GM21529 (cell line): ENCODE measurements around the gene RFX2.
"Not testable (repeated sequence)": the region's sequence is repeated elsewhere in the genome, so short reads cannot be mapped to it uniquely, and the experiment has no call there.

Source experiments
- ATAC-seq: cut with Tn5 transposase; IDR thresholded peaks from one replicate; pipeline ENCODE4 v1.9.1; 2021; ENCODE audit not compliant: unreplicated experiment

RFX2 gene

GRCh38 chr19:5993648-5994358, 116.5 kb downstream of the RFX2 start:
- ATAC-seq = no peak

DNA sequence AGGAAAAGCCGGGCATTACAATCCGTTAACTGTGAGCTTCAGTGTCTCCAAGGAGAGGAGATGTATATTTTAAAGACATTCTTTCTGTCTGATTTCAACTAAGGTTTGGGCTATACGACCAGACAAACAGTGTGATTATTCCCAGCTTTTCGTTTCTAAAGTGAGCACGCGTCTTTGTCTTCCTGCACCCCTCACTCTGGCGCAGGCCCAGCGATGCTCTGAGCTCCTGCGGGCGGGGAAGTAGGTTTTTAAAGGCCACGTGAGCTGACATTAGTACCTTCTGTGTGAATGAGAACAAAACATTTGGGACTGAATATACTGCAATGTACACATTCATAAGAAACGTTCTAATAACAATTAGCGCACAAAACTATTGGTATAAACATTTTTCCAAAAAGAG, 117.1 kb downstream of the RFX2 start:
- ATAC-seq = no peak

GRCh38 chr19:5992756-5993155, 117.5 kb downstream of the RFX2 start:
- no peak for ATAC-seq

- no peak for ATAC-seq
Observed at GRCh38 chr19:5991244-5991838, 119.0 kb downstream of the RFX2 start.

DNA sequence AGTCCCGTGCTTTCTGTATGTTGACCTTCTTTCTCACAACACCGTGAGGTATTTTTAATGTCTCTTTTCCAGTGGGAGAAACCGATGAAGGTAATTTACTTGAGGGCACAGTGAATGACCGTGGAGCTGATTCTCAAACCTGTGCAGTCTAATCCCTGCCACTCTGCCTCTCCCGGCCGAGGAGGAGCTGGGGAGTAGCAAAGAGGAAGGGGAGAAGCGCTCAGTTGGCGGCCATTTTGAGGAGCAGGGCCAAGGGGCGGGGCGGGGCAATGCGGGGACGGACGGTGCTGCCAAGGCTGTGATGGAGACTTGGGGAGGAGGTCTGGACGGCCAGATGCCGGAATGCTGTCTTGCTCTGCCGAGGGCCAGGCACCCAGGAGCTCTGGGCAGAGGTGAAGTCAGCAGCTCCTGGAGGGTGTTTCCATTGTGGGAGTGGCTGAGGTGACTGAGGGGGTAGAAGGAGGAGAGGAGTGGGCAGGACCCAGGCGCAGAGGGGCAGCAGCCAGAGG, 120.0 kb downstream of the RFX2 start:
- no peak for ATAC-seq

DNA sequence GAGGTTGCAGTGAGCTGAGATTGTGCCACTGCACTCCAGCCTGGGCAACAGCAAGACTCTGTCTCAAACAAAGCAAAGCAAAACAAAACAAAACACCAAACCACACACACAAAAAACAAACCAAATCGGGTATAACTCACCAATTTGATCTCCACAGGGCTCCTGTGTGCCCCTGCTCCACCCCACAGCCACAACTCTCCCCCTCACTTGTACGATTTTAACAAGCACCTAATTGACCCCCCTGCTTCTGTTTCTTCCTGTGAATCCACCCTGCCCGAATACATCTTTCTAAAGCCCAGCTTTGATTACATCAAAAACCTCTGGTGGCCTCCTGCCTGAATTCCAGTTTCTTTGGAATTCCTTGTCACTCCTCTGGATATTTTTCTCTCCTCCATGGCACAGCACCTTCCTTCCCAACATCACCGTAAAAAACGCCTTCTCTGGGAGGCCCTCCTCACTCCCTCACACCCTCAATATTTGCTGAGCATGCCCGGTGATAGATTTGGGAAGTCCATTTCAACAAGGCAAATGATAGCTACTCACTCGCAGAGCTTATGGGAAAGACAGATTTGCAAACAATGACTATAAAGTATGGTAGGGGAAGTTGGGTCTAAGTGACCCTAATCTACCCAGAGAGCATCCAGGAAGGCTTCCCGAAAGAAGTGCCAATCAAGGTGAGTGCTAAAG, 120.8 kb downstream of the RFX2 start:
- no peak for ATAC-seq

- ATAC-seq = no peak
Observed at GRCh38 chr19:5988517-5989387, 121.5 kb downstream of the RFX2 start.

DNA sequence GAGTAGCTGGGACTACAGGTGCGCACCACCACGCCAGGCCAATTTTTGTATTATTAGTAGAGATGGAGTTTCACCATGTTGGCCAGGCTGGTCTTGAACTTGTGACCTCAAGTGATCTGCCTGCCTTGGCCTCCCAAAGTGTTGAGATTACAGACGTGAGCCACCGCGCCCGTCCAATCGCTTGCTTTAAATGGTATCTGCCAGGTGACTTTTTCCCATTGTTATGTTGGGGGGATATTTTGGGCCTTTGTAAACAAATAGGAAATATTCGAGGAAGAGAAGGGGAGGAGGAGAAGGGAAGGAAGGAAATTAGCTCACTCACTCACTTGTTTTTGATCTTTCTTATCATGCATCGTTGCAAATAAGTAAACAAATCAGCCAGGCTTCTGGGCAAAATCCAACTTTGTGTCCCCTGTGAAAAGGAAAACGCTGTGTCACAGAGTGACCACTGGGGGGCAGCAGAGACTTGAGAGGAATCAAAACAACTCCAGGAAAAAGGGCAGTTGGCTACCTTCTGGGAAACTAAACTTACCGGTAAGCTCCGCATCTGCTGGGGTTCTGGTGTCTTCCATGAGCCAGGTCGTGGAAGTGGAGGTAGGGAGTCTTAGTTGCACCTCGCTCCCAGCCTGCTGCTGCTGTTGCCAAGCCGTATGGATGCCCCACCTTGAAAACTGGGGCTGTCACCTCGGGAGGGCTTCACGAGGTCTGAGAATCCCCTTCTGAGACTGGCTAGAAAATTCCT, 123.1 kb downstream of the RFX2 start:
- no peak for ATAC-seq

GRCh38 chr19:5985837-5986236, 124.5 kb downstream of the RFX2 start:
- ATAC-seq = not testable (repeated sequence)

DNA sequence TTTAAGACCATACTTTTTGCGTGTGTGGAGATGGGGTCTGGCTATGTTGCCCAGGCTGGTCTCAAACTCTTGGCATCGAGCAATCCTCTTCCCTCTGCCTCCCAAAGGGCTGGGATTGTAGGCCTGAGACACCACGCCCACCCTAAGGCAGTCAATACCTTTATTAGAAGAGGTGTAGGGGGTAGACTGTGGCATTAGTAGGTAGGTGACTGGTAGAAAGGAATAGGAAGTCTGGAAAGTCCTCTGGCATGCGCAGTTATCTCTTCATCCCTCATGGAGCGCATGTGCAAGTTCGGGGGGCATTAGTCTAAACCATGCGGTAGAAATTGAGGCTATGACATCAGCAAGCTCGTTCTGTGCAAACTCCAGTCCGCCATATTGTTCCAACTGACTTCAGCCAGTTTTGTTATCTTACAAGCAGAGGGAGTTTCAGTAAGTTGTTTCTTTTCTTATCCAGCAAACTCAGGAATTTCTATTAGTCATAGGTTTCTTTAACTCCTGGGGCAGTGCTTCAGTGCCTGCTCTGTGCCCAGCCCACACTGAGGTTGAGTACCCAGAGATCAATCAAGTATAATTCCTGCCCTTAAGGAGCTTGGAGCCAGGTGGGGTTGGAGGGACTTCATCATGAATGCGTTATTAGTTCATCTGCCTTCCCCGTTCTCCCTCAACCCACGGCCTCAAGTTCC, 125.1 kb downstream of the RFX2 start:
- no peak for ATAC-seq

DNA sequence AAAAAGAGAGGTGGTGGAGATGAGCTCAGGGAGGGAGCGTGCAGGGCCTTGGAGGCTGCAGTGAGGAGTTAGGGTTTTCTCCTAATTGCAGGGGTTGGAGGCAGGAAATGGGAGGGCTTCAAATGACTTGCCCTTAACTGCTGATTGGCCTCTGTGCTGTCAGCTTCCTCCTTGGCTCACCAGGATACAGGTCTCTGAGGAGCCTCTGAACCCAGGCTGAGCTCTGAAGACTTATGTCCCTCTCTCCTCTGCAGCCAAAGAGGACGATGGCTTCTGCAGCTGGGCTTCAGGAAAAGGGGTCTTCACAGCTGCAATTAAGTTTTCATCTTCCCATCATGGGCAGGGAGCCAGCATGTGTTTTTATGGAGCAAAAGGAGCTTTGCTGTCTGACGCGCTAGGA, 125.7 kb downstream of the RFX2 start:
- no peak for ATAC-seq

DNA sequence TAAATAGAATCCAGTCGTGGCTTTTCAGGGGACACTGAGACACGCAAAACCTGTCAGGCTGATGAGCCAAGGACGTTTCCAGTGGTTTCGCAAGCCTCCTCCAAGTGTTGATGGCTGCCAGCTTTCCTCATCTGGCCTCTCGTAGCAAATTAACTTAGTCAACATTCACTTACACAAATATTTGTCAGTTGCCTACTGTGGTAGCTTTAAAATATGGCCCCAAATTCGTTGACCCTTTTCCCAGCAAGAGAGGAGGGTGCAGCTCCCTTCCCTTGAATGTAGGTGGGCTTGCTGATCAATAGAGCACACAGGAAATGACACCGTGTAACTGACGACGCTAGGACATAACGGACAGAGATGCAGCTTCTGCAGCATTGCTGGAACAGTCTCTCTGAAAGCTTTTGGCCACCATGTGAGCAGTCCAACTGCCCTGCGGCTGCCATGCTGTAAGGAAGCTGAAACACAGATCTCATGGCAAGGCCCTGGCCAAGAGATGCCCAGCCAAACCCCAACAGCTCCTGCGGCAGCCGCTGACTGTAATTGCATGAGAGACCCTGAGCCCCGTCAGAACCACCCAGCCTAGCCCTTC, 126.8 kb downstream of the RFX2 start:
- ATAC-seq = no peak

DNA sequence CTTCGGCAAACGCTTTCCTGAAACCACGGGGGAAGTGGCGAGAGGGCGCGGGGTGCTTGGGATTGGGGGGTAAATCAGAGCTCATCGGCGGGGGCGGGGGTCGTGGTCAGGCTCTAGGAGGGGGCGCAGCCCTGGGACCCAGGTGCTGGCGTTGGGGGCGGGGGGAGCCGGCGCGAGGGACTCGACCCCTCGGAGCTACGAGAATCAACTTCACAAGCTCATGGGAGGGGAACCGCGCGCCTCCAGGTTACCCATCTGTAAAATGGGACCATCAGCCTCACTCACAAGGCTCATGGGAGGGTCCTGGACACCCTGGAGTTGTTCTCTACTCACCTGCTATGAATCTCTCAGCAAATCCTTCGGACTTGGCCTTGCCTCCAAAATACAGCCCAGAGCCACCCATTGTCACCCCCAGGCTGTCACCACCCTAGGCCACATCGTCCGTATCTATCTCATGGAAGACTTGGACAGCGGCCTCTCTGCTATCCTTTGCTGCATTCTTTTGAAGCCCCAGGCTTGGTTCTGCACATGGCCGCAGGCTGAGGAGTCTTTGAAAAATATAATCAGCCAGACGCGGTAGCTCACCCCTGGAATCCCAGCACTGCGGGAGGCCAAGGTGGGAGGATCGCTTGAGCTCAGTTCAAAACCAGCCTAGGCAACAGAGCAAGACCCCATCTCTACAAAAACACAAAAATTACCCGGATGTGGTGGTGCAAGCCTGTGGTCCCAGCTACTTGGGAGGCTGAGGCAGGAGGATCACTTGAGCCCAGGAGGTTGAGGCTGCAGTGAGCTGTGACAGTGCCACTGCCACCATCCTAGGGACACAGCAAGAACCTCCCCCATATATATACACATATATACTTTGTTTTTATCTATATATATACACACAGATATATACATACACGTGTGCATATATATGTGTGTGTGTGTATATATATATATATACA, 131.4 kb downstream of the RFX2 start:
- no peak for ATAC-seq

GRCh38 chr19:5977785-5978605, 132.3 kb downstream of the RFX2 start, which contains the start of gene RANBP3:
Gene RANBP3, minus strand, starts transcription at chr19:5978140. Its CDS starts 58 bp downstream, at chr19:5978082.
- peak; percentile 75 for ATAC-seq

DNA sequence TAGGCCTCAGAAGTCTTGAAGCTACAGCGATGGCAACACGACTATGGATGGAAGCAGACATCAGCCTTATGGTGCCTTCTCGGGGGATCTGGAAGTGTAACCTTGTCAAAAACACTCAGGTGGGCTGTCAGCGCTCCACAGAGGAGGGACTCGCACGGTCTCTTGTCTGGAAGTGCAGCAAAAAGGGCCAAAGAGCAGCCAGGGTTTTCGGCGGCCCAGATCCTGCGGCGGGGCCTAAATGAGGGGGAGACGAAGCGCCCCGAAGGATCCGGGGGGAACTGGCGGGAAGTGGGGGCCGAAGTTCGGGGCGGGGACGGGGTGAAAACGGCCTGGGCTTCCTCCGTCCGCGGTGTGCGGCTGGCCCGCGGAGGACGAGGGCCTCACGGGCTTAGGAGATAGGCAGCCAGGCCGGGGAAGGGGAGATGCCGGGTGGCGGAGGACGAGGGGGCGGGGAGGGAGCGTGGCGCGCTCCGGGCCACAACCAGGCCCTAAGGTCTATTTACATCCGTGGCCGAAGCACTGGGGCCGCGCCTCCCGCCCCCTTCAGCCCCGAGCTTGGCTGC, 133.0 kb downstream of the RFX2 start:
- peak; percentile 16 for ATAC-seq

- ATAC-seq = no peak
Observed at GRCh38 chr19:5976768-5977167, 133.5 kb downstream of the RFX2 start.

DNA sequence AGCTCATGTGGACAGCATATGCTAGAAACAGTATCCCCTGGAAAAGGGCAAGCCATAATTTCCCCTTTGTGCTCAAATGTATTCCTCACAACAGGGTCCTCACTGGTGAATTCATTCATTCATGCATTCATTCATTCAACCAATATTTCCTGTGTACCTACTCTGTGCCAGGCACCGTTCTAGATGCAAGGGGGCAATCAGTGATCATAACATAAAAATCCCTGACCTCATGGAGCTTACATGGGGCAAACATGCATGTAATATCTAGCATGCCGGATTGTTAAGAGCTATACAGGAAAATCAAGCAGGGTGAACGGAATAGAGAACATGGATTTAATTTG, 134.9 kb downstream of the RFX2 start:
- no peak for ATAC-seq
